ENCODE results near the gene BDKRB2.

The BDKRB2 gene

DNA sequence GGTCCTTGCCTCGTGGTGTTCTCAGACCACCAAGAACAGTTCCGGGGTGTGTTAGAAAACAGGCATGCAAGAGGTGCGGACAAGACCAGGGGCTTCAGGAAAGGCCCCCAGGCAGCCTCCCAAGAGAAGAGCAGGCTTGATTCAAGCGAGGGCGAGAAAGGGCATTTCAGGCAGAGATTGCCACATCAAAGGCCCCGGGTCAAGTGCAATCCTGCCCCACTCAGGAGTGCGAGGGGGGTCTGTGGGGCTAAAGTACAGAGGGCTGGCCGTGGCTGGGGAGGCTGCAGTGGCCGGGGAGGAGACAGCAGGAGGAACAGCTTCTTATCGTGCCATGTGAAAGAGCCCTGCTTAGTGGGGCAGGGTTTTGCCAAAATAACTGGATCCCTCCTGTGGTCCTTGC lies 2.7 kb upstream of the BDKRB2 start:
- no peak for DNase-seq

GRCh38 chr14:96202441-96203094 lies 2.1 kb upstream of the BDKRB2 start:
- no peak for DNase-seq

DNA sequence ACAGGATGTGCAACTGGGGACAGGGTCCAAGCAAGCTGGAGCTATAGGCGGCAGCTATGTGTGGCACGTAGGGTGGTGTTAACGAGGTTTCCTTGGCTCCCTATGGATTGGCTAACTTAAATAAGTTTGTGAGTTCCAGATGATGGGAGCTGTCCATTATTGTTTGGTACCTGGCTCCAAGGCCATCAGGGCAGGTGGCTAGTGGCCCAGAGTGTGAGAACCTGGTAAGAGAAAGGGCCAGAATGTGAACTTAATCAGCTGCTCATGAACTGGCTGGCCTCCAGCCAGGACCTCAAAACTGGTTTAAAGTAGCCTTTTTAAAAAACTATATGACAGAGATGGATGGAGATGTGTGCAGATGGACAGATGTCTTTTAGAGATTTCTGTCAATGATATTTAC lies 1.5 kb upstream of the BDKRB2 start:
- DNase-seq = no peak

- DNase-seq = no peak
Observed at GRCh38 chr14:96203635-96204034, 1.0 kb upstream of the BDKRB2 start.

DNA sequence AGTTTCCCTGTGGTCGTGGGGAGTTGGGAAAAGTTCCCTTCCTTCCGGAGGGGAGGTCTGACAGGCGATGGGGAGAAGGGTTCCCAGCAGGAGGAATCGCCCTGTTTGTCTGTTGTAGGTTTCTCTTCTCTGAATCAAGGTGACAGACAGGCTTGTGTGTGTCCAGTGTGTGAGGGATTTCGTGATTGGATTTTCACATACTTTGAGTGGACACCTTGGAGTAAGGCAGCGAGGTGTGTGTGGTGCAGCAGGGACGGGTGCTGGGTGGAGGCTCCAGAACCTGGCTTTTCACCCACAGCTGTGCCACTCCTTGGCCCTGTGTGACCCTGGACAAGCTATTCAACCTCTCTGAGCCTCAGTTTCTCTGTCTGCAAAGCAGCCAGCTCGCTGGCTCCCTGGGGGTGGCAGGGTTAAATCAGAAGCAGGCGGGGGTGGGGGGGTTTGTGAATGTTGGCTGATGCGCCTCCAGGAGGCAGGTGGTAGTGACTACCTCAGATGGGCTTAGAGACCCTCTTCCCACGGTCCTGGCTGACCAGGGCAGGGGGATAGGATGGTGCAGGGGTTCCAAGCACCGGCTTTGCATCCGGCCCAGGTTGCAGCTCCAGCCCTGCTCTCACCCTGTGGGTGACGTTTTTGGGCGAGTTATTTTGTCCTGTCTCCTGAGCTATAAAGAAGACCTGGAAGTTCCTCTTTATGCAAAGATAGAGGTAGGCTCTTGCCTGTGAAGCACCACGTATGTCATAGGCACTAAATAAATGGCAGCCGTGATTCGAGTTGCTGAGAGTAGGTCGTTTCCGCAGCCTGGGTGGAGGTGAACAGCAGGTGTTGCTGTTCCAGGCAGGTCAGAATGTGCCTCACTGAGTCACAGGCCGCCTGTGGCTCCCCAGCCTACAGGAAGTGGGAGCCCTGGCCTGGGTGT lies 679 bp downstream of the BDKRB2 start:
- no peak for DNase-seq

- DNase-seq = no peak
Observed at GRCh38 chr14:96205978-96206360, 1.3 kb downstream of the BDKRB2 start.

- DNase-seq = no peak
Observed at GRCh38 chr14:96206461-96206860, 1.8 kb downstream of the BDKRB2 start.

GRCh38 chr14:96207686-96208085 lies 3.0 kb downstream of the BDKRB2 start:
- DNase-seq = no peak

DNA sequence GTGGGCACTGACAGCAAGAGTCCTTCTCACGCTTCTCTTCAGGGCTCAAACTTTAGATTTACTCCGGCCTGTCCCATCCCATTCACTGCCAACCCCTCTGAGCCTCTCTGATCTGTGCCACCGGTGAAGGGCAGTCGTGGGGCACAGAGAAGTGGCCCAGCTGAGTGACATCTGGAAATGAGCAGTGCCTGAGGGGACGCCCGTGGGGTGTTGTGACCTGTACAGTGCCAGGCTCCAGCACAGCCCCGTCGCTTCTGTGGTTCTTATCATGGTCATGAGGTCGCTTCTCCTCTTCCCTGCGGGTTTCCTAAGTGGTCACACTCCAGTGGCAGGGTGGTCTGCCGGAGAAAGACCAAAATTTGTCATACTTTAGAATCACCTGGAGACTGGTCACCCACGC lies 4.1 kb downstream of the BDKRB2 start:
- DNase-seq = no peak

DNA sequence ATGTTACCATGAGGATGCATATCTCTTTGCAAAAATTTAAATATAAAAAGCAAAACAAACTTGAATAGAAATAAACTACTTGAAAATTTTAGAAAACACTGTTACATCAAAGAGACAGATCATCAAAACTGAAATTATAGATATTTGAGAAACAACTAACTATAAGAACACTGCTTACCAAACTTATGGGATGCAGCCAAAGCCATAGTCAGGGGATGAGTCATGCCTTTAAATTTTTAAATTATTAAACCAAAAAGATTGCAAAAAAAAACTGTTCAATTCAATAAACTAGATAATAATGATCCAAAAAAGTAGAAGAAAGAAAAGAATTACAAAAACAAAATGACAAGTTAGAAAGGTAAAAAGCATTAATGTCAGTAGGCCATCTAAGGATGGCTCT lies 7.5 kb downstream of the BDKRB2 start:
- no peak for DNase-seq

GRCh38 chr14:96212896-96213295 lies 8.3 kb downstream of the BDKRB2 start:
- no peak for DNase-seq

DNA sequence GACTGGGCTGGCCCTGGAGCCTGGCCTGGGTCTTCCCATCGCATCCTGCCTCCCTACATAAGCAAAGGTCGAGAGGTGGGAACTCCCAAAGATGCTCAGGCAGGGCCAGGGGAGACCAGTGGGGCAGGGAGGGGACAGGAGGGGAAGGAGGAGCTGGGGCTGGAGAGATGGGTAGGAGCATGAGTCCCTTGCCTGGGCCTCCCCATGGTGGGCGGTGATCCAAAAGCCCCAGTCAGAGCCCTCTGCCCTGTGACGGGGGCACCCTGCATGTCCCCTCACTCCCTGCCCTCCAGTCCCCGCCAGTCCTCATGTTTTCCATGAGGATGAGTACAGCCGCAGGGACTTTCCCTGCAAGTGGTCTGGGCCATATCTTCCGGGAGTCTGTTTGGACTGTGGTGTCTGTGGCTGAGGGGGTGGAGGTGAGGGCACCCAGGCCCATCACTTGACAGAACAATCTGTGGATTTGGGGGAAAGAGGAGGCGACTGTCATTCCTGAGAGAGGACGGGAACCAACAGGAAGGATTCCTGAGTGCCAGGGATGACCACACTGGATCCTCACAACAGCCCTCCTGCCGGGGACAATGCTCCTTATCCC lies 9.3 kb downstream of the BDKRB2 start:
- DNase-seq = no peak

GRCh38 chr14:96214793-96215192 lies 10.2 kb downstream of the BDKRB2 start:
- no peak for DNase-seq

DNA sequence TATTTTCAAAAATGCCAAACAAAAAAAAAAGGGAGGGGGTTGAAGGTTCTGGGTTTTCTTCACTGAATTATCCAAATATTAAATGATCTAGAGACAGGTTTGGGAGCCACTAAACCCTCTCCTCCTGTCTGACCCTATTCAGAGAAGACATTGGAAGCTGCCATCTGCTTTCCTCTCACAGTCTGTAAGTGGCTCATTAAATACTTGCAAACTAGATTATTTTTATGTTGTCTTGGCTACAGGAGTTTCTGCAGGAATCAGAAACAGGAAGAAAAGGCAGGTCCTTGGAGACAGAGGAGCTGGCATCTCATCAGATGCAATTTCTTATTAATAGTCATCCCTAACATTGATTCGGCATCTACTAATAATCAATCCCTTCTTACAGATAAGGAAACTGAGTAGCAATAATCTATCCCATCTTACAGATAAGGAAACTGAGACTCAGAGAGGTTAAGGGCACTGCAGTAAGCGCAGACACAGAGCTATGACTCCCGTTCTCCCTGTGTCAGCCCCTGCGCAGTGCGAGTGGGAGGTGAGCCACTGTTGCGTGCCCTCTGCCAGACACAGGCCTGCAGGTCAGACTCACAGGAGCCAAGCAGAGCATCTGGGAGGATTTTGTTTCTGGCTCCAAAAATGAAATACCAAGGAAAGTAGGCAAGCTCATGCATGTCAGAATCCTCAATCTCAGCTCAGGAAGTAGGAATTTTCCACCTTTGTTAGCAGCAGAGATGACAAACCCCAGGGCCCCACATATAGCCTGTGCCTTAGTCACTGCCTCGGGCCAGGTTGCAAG lies 11.0 kb downstream of the BDKRB2 start:
- no peak for DNase-seq

DNA sequence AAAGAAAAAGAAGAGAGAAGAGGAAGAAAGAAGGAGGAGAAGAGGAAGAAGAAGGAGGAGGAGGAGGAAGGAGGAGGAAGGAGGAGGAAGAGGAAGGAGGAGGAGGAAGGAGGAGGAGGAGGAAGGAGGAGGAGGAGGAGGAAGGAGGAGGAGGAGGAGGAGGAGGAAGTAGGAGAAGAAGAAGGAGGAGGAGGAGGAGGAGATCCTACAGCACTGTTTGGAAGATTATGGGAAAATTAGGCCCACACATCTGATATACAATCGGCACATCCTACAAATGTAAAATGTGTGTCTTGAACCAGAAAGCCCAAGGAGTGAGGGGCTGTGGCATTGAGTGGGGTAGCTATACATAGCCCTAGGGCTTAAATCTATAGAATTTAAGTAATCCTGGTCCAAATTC lies 12.0 kb downstream of the BDKRB2 start:
- DNase-seq = no peak

DNA sequence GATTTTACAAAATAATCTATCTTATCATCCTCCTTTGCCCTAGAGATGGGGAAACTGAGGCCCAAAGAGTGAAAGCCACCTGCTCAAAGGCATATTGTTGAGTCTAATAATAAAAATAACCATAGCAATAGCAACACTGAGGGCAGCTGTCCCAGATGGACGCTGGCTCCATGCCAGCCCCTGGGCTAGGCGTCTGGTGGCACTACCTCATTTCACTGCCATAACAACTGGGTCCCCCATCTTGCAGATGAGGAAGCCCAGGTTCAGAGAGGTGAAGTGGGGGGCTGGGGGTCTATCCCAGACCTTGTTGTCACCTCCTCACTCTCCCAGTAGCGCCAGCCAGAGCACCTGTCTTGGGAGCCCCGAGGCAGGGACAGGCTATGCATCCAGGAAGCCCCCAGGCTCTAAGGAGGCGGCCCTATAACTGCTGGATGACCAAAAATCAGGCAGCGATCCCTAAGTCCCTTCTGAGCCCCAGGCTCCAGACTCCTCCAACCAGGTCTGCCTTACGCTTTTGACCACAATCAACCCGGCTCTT lies 12.8 kb downstream of the BDKRB2 start:
- DNase-seq = no peak

- DNase-seq = no peak
Observed at GRCh38 chr14:96221109-96221650, 16.5 kb downstream of the BDKRB2 start.

DNA sequence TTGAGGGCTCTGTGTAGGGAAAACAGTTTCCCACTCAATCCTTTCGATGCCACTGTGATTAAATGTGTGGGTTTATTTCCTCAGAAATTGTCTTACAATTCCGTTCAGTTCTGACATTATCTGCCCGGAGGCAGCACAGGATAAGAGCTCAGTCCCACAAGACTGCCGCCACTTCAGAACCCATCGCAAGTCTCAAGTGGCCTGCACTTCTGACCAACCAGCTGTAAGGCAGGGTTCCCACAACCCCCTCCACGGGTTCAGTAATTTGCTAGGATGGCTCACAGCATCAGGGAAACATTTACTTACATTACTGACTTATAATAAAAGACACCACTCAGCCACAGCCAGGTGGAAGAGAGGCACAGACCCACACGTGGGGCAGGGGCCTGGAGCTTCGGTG lies 17.2 kb downstream of the BDKRB2 start:
- DNase-seq = no peak

DNA sequence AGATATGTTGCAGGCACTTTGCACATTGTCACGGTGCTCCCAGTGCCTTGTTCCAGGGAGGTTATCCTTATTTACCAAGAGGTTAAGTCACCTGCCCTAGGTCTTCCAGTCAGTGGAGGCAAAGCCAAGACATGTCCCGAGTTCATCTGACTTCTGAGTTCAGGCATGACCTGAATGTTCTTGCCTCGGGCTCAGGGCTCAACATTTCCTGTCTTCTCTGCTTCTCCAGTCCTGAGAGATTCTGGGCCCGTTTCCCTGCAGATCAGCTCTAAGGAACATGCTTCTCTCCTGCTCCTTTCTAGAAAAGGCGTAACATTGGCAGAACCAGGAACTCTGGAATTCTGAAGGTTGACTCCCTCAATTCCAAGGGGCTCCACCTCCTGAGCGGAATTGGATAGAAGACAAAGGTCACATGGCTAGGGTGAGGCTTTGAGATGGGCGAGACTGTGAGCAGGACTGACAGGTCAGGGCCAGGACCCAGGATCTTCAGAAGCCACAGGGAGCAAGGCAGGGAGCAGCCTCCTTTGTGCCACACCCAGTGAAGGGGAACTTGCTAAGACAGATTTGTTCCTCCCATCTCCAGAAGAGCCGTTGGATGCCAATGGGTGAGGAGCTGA lies 19.9 kb downstream of the BDKRB2 start:
- no peak for DNase-seq

- DNase-seq = no peak
Observed at GRCh38 chr14:96225213-96225612, 20.6 kb downstream of the BDKRB2 start.

DNA sequence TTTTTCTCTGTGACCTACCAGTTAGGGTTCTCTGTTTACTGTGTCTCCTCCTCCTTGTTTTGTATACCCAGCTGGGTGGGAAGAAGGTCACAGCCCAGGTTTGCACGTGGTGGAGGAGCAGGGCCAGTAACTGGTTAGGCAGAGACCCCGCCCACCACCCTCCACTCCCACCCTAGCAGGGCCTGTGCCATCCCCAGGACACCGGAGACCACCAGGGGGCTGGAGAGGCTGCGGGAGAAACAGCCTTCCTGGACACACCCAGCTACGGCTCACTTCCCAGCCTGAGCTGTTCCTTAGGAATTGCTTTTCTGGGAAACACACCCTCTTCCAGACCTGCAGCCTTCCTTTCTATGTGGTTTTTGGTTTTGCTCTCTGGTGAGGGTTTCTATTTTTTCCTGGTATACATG lies 21.1 kb downstream of the BDKRB2 start:
- no peak for DNase-seq

DNA sequence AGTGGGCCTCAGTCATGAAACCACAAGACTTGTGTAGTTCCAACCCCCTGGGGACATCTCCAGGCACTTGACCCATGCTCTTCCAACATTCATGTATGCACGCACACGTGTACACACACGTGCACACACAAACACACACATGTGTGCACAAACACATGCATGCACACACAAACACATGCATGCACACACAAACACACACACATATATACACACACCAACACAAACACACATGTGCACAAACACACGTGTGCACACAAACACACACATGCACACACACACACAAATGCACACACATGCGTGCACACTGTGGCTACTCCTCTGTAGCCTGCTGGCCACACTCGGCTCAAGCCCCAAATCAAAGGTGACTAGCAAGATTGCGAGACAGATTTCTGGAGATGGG lies 22.8 kb downstream of the BDKRB2 start:
- DNase-seq = no peak
